Thymus (tissue), 11 donors: ENCODE data around the gene ALDH18A1. TPM values are rescaled to one million over a fixed set of nuclear protein-coding genes. Genes with fewer than 3 reads are reported as not detected.
"Not testable (repeated sequence)": the region's sequence is repeated elsewhere in the genome, so short reads cannot be mapped to it uniquely, and the experiment has no call there.

ENCODE experiments used
- DNase-seq, 9 donors: peaks; one replicate each; pipeline ENCODE4 v3.0.0-alpha.2; 2013; ENCODE audit warnings: low spot score in 9 of 9, low read depth in 6 of 9, missing footprints in 1 of 9
- H3K27ac ChIP-seq, 2 donors: one replicate each; pipeline ENCODE4 v1.5.1; 2013; ENCODE audit warnings: control low read depth in 1 of 2, low read depth in 1 of 2, low read length in 1 of 2, mild to moderate bottlenecking in 1 of 2, moderate library complexity in 1 of 2
- H3K27me3 ChIP-seq, 2 donors: one replicate each; pipeline ENCODE4 v1.5.1; 2013; ENCODE audit warnings: low read length in 1 of 2; ENCODE audit not compliant: control insufficient read depth in 2 of 2, insufficient read depth in 1 of 2
- H3K36me3 ChIP-seq, 2 donors: one replicate each; pipeline ENCODE4 v1.5.1; 2013; ENCODE audit warnings: low read length in 1 of 2, mild to moderate bottlenecking in 1 of 2, moderate library complexity in 1 of 2; ENCODE audit not compliant: control insufficient read depth in 2 of 2, insufficient read depth in 2 of 2
- H3K4me1 ChIP-seq, 2 donors: one replicate each; pipeline ENCODE4 v1.5.1; 2013; ENCODE audit warnings: low read length in 2 of 2; ENCODE audit not compliant: control insufficient read depth in 2 of 2, insufficient read depth in 2 of 2
- H3K4me3 ChIP-seq, 2 donors: one replicate each; pipeline ENCODE4 v1.5.1; 2013; ENCODE audit warnings: low read length in 2 of 2, control low read depth in 1 of 2, mild to moderate bottlenecking in 1 of 2
- H3K9me3 ChIP-seq, 2 donors: one replicate each; pipeline ENCODE4 v1.5.1; 2013; ENCODE audit warnings: low read length in 1 of 2, mild to moderate bottlenecking in 1 of 2; ENCODE audit not compliant: control insufficient read depth in 2 of 2, insufficient read depth in 1 of 2
- WGBS: extraction: QIAGEN DNeasy Blood & Tissue Kit; methylation state at CpG from one replicate; pipeline ENCODE4 v1.1.7; 2013; 5-methylcytosine and 5-hydroxymethylcytosine counted together
- polyA plus RNA-seq: library from polyadenylated mRNA; stranded (reverse); fragments of 200-250 nt; gene quantifications from one replicate; pipeline ENCODE4 v1.2.3, GENCODE V29; 2013
- total RNA-seq: library from RNA; stranded (reverse); fragments of 120-200 nt; gene quantifications from one replicate; pipeline ENCODE4 v1.2.4, GENCODE V29; 2013
- donor health status: healthy.

The ALDH18A1 gene
- total and polyA plus RNA-seq, 2 donors = 16.5 to 36.9 TPM

GRCh38 chr10:95637911-95638310 is 18.6 kb downstream of the ALDH18A1 start:
- H3K4me3 ChIP-seq = no peak overlapping the region
- no peaks in the 10 kb centered on the region for H3K4me1 ChIP-seq
- H3K9me3 ChIP-seq = no peaks in the 10 kb centered on the region
- WGBS = 86% methylated on average over 4 of the region's 4 CpGs
- H3K36me3 ChIP-seq = peaks cover 24 to 40% of the 10 kb centered on the region in 2 donors
- no peak overlapping the region for H3K27ac ChIP-seq
- no peak for DNase-seq
- no peaks in the 10 kb centered on the region for H3K27me3 ChIP-seq

GRCh38 chr10:95637140-95637539 is 19.4 kb downstream of the ALDH18A1 start:
- Histone ChIP-seq H3K4me1 (no peaks in the 10 kb centered on the region), H3K27ac (no peak overlapping the region), H3K27me3 (no peaks in the 10 kb centered on the region), H3K36me3 (peaks cover 21 to 42% of the 10 kb centered on the region in 2 donors), H3K9me3 (no peaks in the 10 kb centered on the region), H3K4me3 (no peak overlapping the region)
- 99% methylated on average over 10 of the region's 10 CpGs for WGBS
- no peak for DNase-seq

- no peak for DNase-seq
- Histone ChIP-seq H3K27ac (no peak overlapping the region), H3K9me3 (no peaks in the 10 kb centered on the region), H3K4me1 (no peaks in the 10 kb centered on the region), H3K36me3 (peaks cover 18 to 43% of the 10 kb centered on the region in 2 donors), H3K27me3 (no peaks in the 10 kb centered on the region), H3K4me3 (no peak overlapping the region)
- WGBS = over 99% methylated on average over 2 of the region's 2 CpGs
These were observed 21.2 kb downstream of the ALDH18A1 start for GRCh38 chr10:95635319-95635733.

- Histone ChIP-seq H3K9me3 (no peaks in the 10 kb centered on the region), H3K27me3 (no peaks in the 10 kb centered on the region), H3K27ac (no peak overlapping the region), H3K4me3 (no peak overlapping the region), H3K4me1 (no peaks in the 10 kb centered on the region), H3K36me3 (peaks cover 9 to 44% of the 10 kb centered on the region in 2 donors)
- WGBS = 97% methylated on average over 1 of the region's 1 CpG
- no peak for DNase-seq
These were observed 27.7 kb downstream of the ALDH18A1 start for GRCh38 chr10:95628786-95629185.

GRCh38 chr10:95626500-95626899 is 30.0 kb downstream of the ALDH18A1 start:
- Histone ChIP-seq H3K27ac (no peak overlapping the region), H3K9me3 (no peaks in the 10 kb centered on the region), H3K36me3 (peaks cover 4 to 31% of the 10 kb centered on the region in 2 donors), H3K27me3 (no peaks in the 10 kb centered on the region), H3K4me3 (no peak overlapping the region), H3K4me1 (no peaks in the 10 kb centered on the region)
- DNase-seq = no peak
- WGBS = 97% methylated on average over 4 of the region's 4 CpGs

- H3K36me3 ChIP-seq = peaks cover 26 to 27% of the 10 kb centered on the region in 2 donors
- H3K9me3 ChIP-seq = not testable (repeated sequence)
These were observed 36.1 kb downstream of the ALDH18A1 start for GRCh38 chr10:95620415-95620814.

GRCh38 chr10:95618101-95618500 is 38.4 kb downstream of the ALDH18A1 start:
- Histone ChIP-seq H3K27me3 (no peaks in the 10 kb centered on the region), H3K36me3 (peaks cover 27 to 35% of the 10 kb centered on the region in 2 donors), H3K9me3 (no peaks in the 10 kb centered on the region), H3K4me1 (peaks cover 2 to 10% of the 10 kb centered on the region in 2 donors), H3K4me3 (no peak overlapping the region), H3K27ac (no peak overlapping the region)
- WGBS = 97% methylated on average over 4 of the region's 4 CpGs
- DNase-seq = no peak

More at GRCh38 chr10:95620415-95620814, 36.1 kb downstream of the ALDH18A1 start:
- H3K4me1 ChIP-seq = peaks cover 2 to 10% of the 10 kb centered on the region in 2 donors
- H3K27ac ChIP-seq, H3K4me3 ChIP-seq, DNase-seq, H3K27me3 ChIP-seq: not testable (repeated sequence)
- WGBS = 95% methylated on average over 5 of the region's 5 CpGs

- peak in 7 of 9 donors; percentile 3 to 54 (median 14) for DNase-seq
- Histone ChIP-seq H3K4me1 (peaks cover 2 to 10% of the 10 kb centered on the region in 2 donors), H3K36me3 (peaks cover 29 to 46% of the 10 kb centered on the region in 2 donors), H3K27me3 (no peaks in the 10 kb centered on the region), H3K4me3 (no peak overlapping the region), H3K9me3 (no peaks in the 10 kb centered on the region), H3K27ac (no peak overlapping the region)
- WGBS = 70% methylated on average over 4 of the region's 4 CpGs
These were observed 40.1 kb downstream of the ALDH18A1 start for GRCh38 chr10:95616446-95616845.

- H3K36me3 ChIP-seq = peaks cover 37 to 73% of the 10 kb centered on the region in 2 donors
- 96% methylated on average over 2 of the region's 2 CpGs for WGBS
These were observed 43.2 kb downstream of the ALDH18A1 start for GRCh38 chr10:95613330-95613729.

More at GRCh38 chr10:95613330-95613729, 43.2 kb downstream of the ALDH18A1 start:
- no peaks in the 10 kb centered on the region for H3K9me3 ChIP-seq
- no peak overlapping the region for H3K4me3 ChIP-seq
- H3K27me3 ChIP-seq = no peaks in the 10 kb centered on the region
- DNase-seq = no peak
- peaks cover 2 to 10% of the 10 kb centered on the region in 2 donors for H3K4me1 ChIP-seq
- H3K27ac ChIP-seq = no peak overlapping the region
